Measurements from ENCODE around the gene RAB3A. TPM values are rescaled to one million over a fixed set of nuclear protein-coding genes. Genes with fewer than 3 reads are reported as not detected.

The RAB3A gene
- total RNA-seq, 3 donors from 2014 or later (not counting 1 experiment from before 2014, with no cell fraction given), result 5.2 to 7.8 (median 7.6) TPM

- intact Hi-C loops (cut with micrococcal nuclease), result no loop called here
- peaks cover 19% of the 10 kb centered on the region for H3K4me1 ChIP-seq (ENCODE audit: control insufficient read depth, insufficient read depth, low read length)
- Mint-ChIP-seq H3K27me3 (ENCODE audit: low read depth in 2 of 2) (peaks cover 41 to 65% of the 10 kb centered on the region in 2 donors), H3K4me1 (peaks cover 9 to 17% of the 10 kb centered on the region in 2 donors), H3K4me3 (peak overlapping the region; percentile 93), H3K27ac (peak overlapping the region; percentile 54 to 70), H3K9me3 (no peaks in the 10 kb centered on the region), H3K36me3 (no peaks in the 10 kb centered on the region)
- H3K9me3 ChIP-seq (ENCODE audit: control insufficient read depth, insufficient read depth, low read length), result no peaks in the 10 kb centered on the region
- peak; percentile 97 to 98 (median 97) for ATAC-seq
- peak; percentile 84 to 90 for DNase-seq
- WGBS (ENCODE audit: insufficient coverage), result 4% methylated on average over 81 of the region's 81 CpGs
- H3K27ac ChIP-seq (ENCODE audit: low read length), result no peak overlapping the region
- peaks cover 35% of the 10 kb centered on the region for H3K27me3 ChIP-seq (ENCODE audit: control insufficient read depth, insufficient read depth, low read length)
- peak overlapping the region; percentile 14 for H3K4me3 ChIP-seq (ENCODE audit: low read length)
- no peaks in the 10 kb centered on the region for H3K36me3 ChIP-seq (ENCODE audit: control insufficient read depth, insufficient read depth, low read length)
- TF ChIP-seq CTCF (IDR thresholded peaks at IDR 0.05), result no peak
These were observed 20.9 kb upstream of the RAB3A start for GRCh38 chr19:18224525-18225354.

GRCh38 chr19:18223860-18224524 lies 20.1 kb upstream of the RAB3A start:
- DNase-seq (peak in 1 of 2 donors; percentile 36), ATAC-seq (peak in 1 of 3 donors; percentile 17)
- no peaks in the 10 kb centered on the region for H3K36me3 ChIP-seq (ENCODE audit: control insufficient read depth, insufficient read depth, low read length)
- no peaks in the 10 kb centered on the region for H3K36me3 Mint-ChIP-seq
- peak overlapping the region; percentile 14 for H3K4me3 ChIP-seq (ENCODE audit: low read length)
- peak overlapping the region; percentile 54 to 70 for H3K27ac Mint-ChIP-seq
- peak overlapping the region; percentile 93 for H3K4me3 Mint-ChIP-seq
- no peak overlapping the region for H3K27ac ChIP-seq (ENCODE audit: low read length)
- intact Hi-C loops (cut with micrococcal nuclease), result no loop called here
- H3K27me3 Mint-ChIP-seq (ENCODE audit: low read depth in 2 of 2), result peaks cover 40 to 63% of the 10 kb centered on the region in 2 donors
- no peak for TF ChIP-seq CTCF (IDR thresholded peaks at IDR 0.05)
- H3K4me1 ChIP-seq (ENCODE audit: control insufficient read depth, insufficient read depth, low read length), result peaks cover 19% of the 10 kb centered on the region
- no peaks in the 10 kb centered on the region for H3K9me3 Mint-ChIP-seq
- 11% methylated on average over 39 of the region's 39 CpGs for WGBS (ENCODE audit: insufficient coverage)
- H3K9me3 ChIP-seq (ENCODE audit: control insufficient read depth, insufficient read depth, low read length), result no peaks in the 10 kb centered on the region
- peaks cover 35% of the 10 kb centered on the region for H3K27me3 ChIP-seq (ENCODE audit: control insufficient read depth, insufficient read depth, low read length)
- peaks cover 9 to 17% of the 10 kb centered on the region in 2 donors for H3K4me1 Mint-ChIP-seq

- H3K36me3 Mint-ChIP-seq, result no peaks in the 10 kb centered on the region
- ATAC-seq (no peak), DNase-seq (no peak)
- H3K27ac Mint-ChIP-seq, result no peak overlapping the region
- Histone ChIP-seq H3K36me3 (ENCODE audit: control insufficient read depth, insufficient read depth, low read length) (no peaks in the 10 kb centered on the region), H3K4me1 (ENCODE audit: control insufficient read depth, insufficient read depth, low read length) (peaks cover 19% of the 10 kb centered on the region), H3K9me3 (ENCODE audit: control insufficient read depth, insufficient read depth, low read length) (no peaks in the 10 kb centered on the region), H3K27ac (ENCODE audit: low read length) (no peak overlapping the region), H3K4me3 (ENCODE audit: low read length) (no peak overlapping the region), H3K27me3 (ENCODE audit: control insufficient read depth, insufficient read depth, low read length) (peaks cover 30% of the 10 kb centered on the region)
- H3K4me1 Mint-ChIP-seq, result peaks cover 9 to 13% of the 10 kb centered on the region in 2 donors
- 84% methylated on average over 25 of the region's 25 CpGs for whole genome bisulfite sequencing (ENCODE audit: insufficient coverage)
- peaks cover 31 to 53% of the 10 kb centered on the region in 2 donors for H3K27me3 Mint-ChIP-seq (ENCODE audit: low read depth in 2 of 2)
- H3K4me3 Mint-ChIP-seq, result no peak overlapping the region
- intact Hi-C loops (cut with micrococcal nuclease), result no loop called here
- H3K9me3 Mint-ChIP-seq, result no peaks in the 10 kb centered on the region
- TF ChIP-seq CTCF (IDR thresholded peaks at IDR 0.05), result no peak
These were observed 18.2 kb upstream of the RAB3A start for GRCh38 chr19:18221815-18222725.
